Islet precursor cell (in vitro differentiated cells): ENCODE data around the gene CCDC74B.
"Not testable (repeated sequence)": the region's sequence is repeated elsewhere in the genome, so short reads cannot be mapped to it uniquely, and the experiment has no call there.

Experiments used
- DNase-seq: peaks from one replicate; pipeline ENCODE4 v3.0.0-alpha.2; 2018

CCDC74B gene

DNA sequence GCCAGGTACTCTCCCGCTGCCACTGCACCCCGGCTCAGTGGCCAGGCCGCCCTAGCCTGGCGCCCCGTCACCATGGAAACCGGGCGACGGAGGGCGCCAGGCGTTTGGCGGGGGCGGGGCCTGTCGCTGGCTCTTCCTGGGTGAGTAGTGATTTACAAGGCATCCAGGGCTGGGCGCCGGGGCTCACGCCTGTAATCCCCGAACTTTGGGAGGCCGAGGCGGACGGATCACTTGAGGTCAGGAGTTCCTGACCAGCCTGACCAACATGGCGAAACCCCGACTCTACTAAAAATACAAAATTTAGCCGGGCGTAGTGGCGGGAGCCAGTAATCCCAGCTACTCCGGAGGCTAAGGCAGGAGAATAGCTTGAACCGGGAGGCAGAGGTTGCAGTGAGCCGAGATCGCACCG is at the start of gene CCDC74B:
Gene CCDC74B (minus strand): TSS at position 107 of the 409 bp plus-strand sequence. CDS start 116 bp downstream, outside the sequence.
- peak; percentile 73 for DNase-seq

DNA sequence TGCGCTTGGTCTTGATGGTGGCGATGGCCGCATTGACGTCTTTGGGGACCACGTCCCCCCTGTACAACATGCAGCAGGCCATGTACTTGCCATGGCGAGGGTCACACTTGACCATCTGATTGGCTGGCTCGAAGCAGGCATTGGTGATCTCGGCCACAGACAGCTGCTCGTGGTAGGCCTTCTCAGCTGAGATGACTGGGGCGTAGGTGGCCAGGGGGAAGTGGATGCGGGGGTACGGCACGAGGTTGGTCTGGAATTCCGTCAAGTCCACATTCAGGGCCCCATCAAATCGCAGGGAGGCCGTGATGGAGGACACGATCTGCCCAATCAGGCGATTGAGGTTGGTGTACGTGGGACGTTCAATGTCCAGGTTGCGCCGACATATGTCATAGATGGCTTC is 48.9 kb upstream of the CCDC74B start:
- peak; percentile 13 for DNase-seq

DNA sequence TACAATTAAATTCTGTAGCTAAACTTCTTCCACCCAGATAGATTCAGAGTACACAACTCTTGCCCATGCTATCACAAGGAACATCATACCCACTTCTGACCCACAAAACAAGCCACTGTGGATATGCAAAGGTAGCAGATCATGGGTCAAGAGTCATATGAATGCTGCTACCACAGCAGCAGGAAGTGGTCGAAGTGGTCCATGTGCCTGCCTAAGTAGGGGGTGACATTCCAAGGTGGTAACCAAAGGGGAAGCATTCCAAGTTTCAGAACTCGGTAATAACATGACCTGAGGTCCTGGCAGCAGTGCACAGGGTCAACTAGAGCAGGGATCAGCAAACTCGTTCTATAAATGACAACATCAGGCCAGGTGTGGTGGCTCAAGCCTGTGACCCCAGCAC is 47.5 kb upstream of the CCDC74B start:
- peak; percentile 33 for DNase-seq

DNA sequence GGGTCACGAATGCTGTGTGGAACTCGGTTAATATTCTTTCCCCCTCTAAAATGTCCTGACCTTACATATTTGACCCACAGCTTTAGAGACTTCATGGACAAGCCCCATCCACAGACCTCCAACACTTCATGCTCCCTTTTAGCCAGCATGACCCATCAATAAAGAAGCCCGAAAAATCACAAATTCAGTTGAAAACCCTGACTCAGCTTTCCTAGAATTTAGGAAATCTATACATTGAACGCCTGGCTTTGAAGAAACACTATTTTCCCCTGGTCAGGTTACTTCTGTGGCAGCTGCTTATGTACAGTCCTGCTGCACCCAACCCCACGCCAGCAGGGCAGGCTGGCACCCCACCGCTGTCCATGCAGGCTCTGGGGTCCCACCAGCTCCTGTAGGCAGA is 46.4 kb upstream of the CCDC74B start:
- not testable (repeated sequence) for DNase-seq

DNA sequence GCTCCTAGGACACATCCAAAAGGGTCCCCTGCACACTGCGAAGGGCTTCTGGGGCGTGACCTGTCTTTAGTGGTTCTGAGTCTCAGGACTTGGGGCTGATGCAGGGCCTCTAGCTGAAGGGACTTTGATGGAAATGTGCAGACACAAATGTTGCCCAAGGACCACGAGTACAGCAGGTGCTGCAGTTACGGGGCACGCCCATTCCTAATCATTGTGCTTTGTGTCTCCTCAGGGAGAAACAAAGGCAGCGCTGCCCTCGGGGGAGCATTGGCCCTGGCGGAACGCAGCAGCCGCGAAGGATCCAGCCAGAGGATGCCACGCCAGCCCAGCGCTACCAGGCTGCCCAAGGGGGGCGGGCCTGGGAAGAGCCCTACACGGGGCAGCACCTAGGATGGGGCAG is 45.3 kb upstream of the CCDC74B start:
- no peak for DNase-seq

DNA sequence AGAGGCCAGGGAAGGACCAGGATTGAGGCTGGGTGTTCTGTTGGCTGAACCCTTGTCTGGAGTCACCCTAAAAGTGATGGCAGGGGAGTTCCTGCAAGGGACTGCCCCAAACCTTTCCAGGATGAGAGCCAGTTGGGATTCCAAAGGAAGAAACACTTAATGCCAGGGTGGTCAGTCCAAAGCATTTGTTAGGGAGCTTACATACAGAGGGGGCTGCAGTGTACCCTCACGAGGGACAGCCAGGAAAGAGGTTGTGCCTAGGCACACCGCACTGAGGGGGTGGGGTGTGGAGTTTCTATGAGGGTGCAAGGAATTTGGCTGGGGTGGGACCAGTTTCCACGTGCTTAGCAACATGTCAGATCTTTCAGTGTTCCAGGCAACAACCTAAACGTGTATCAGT is 44.0 kb upstream of the CCDC74B start:
- not testable (repeated sequence) for DNase-seq

DNA sequence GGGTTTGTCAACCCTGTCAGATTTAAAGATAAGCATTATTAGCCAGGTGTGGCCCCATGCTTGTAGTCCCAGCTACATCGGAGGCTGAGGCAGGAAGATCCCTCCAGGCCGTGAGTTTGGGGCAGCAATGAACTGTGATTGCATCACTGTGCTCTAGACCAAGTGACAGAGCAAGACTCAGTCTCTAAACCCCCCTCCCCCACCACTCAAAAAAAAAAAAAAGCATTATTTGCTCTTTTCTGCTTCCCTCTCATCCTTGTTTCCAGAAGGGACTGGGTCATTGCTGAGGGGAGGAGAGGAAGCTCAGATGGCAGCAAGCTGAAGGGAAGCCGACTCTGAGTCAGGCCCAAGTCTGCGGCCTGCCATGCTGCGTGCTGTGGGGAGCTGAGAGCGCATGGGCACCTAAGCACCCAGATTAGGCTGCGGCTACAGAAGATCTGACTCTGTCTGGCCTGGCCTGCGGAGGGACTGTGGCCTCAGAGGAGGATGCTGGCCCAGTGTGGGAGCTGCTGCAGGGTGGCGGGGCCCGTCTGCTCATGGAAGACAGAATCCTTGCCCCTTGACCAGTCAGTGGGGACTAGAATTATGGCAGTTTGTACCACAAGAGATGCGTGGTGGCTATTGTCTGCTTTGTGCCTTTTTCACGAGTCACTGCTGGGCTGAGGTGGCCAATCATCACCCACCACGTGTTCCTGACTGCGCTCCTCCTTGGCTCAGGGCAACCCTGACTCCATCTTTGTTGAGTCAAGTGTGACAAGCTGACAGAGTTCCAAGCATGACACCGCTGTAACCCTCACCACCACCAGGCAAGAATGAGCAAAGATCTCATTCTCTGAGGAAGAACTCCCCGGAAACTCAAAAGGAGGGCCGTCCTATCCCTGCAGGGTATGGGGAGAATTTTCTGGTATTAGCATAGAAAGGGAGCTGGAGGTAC is 43.2 kb upstream of the CCDC74B start:
- not testable (repeated sequence) for DNase-seq

DNA sequence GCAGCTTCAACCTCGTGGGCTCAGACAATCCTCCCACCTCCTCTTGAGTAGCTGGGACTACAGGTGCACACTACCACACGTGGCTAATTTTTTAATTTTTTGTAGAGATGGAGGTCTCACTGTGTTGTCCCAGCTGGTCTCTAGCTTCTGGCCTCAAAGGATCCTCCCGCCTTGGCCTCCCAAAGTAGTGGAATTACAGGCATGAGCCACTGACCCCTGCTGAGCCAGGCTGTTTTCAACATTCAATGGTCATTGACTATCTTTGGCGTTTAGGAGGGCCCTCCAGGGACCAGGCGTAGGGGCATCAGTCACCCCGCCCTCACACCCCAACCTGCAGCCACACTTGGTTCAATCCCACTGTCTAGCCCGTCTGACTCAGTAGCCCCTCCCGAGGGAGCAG is 42.4 kb upstream of the CCDC74B start:
- no peak for DNase-seq

DNA sequence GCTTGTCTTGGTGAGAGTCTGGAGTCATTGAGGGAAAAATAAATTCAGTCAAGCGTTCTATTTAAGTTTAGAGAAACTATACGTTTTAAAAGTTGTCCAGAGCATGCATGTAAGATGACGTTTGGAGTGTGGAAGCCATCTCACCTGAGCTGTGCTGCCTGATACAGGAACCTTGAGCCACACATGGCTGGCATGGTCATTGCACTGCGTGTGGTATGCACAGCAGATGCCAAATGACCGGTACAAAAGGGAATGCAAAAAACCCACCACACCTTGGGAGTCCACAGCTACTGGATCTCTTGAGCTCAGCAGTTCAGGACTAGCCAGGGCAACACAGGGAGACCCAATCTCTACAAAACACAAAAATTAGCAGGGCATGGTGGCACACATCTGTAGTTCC is 41.5 kb upstream of the CCDC74B start:
- no peak for DNase-seq

DNA sequence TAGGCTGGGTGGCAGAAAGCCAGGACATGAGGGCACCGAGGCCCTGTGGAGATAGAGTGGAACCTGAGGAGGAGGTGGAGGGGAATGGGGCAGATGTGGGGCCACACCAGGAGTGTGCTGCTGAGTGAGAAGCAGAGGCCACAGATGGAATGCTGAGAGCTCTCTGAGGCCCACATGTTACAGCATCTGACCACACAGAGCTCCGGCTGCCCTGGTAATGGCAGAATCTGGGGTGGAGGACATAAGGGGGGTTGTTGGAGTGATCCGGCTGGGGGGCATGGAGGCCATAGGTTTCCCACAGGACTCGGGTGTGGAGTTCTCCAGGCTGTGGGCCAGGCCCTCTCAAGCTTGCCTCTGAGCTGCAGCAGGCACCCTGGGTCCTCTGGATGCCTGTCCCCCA is 41.0 kb upstream of the CCDC74B start:
- no peak for DNase-seq

DNA sequence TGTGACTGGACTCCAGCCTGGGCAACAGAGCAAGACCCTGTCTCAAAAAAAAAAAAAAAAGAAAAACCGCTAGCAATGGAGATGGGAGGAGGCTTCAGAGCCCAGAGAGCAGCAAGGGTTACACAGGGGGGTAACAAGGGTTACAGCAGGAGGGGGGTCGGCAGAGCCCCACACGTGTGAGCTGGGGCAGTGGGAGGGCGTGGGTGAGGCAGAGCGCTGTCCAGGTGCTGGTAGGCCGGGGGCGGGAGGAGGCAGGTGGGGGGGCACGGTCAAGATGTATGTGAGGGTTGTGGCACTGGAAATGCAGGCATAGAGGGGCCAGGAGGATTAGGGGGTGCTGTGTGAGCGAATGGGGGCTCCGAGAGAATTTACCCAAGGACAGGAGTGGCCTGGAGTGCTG is 40.5 kb upstream of the CCDC74B start:
- no peak for DNase-seq

DNA sequence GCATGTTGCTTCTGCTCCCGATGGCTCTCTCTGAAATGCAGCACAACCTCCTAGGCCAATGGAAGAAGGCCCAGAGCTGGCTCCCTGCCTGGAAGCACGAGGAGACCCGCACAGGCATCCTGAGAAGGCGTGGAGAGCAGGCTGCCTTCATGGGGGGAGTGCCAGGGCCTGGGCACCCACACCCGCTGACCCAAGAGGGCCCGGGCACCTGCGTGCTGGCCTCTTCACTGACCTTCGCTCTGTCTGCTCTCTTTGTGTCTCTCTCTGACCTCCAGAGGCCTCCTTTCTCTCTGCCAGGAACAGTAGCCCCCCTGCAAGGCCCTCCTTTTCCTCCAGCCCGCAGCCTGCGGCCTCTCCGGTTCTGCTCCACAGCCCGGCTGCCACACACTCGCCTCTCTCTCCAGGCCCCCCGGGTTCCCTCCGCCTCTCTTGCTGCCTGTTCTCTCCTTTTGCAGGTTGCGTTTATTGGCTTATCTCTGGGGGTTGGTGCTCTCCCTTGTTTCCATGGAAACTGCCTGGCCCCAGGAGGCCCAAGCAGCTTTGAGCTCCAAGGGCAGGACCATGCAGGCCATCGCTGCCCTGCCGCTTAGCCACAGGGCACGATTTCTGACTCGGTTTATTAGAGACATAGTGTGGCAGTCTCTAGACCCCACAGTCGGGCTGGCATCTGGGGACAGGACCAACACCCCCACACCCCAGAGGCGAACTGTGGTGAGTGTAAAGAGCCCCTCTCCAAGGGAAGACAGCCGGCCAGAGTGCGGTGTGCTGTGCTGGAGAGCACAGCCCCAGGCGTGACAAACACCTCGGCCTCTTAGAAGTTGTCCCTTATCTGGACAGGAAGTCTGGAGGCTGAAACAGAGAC is 38.8 kb upstream of the CCDC74B start:
- no peak for DNase-seq

DNA sequence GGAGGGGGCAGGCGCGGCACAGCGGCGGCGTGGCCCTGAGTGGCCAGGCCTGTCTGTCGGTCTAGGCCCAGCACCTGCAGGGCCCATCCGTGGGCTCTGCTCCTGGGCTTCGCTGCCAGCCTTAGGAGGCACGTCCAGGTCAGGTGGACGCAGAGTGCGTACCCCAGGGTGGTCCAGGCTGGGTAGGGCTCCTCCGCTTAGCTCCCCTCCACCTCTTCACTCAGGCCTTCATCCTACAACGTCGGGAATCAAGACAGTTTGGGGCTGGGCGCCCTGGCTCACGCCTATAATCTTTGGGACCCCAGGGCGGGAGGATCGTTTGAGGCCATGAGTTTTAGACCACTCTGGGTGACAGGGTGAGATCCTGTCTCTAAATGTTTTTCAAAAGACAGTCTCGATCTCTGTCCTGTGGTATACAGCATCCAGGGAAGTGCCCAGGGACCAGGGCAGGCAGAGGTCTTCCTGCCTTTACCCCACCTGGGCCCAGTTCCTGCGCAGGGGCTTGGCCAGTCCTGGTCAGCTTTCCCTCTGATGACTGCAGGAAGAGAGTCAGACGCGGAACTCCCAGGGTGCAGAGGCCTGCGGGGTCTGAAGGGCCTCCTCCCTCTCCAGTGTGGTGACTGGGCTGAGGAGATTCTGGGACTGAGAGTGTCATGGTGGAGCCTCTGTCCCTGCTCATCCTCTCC is 38.1 kb upstream of the CCDC74B start:
- not testable (repeated sequence) for DNase-seq

DNA sequence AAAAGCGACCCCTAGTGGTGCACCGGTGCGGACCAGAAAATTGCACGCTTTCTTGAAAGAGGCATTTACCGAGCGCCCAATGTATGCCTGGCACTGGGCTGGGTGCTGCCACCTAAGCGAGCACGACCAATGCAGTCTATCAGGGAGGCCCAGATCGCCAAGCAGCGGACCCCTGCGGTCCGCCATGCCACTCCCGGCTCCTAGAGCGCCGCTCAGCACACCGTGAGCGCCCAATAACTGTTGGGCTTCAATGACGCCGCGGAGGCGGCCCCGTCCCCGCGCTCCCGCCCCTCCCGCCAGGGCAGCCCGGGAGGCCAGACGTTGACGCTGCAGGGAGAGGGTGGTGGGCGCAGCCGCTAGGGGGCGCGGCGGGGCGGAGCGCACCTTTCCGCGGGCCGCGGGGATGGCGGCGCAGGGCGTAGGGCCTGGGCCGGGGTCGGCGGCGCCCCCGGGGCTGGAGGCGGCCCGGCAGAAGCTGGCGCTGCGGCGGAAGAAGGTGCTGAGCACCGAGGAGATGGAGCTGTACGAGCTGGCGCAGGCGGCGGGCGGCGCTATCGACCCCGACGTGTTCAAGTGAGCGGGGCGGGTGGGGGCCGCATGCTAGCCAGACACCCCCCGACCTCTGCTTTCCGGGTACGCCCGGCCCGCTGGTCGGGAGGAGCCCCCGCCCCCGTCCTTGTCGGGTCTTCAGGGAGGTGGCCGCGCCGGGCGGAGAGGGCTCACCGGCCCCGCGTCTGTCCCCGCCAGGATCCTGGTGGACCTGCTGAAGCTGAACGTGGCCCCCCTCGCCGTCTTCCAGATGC is 37.2 kb upstream of the CCDC74B start, which contains the start of gene MZT2B:
Gene MZT2B (plus strand): TSS at position 383 of the 803 bp plus-strand sequence. CDS start 21 bp downstream, at position 404.
- DNase-seq, result peak; percentile 93

DNA sequence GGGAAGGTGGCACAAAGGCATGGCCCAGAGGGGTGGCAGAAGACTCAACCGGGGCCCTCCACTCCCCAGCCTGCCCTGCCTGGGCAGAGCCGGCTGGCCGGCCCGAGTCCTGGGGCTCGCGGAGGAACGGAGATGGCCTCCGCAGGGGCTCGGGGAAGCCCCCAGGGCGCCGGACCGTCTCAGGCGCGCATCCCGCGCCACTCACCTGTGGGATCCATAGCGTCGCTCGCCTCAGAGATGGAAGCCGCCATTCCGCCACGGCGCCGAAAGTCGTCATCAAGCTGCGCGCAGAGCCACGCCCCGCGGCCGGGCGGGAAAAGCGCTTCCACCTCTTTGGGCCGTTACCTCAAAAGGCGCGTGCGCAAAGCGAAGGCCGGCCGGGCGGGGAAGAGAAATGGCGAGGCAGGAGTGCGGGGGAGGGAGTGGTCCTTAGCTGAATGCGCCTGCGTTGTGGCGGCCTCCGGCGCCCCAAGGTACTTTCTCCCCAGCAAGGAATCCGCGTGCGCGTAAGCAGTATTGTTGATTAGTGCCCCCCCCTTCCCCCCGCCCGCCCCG is 36.5 kb upstream of the CCDC74B start, which contains the start of gene SMPD4:
Gene SMPD4 (minus strand): TSS at position 278 of the 555 bp plus-strand sequence. CDS start 5,010 bp downstream, outside the sequence.
- DNase-seq, result peak; percentile 98

DNA sequence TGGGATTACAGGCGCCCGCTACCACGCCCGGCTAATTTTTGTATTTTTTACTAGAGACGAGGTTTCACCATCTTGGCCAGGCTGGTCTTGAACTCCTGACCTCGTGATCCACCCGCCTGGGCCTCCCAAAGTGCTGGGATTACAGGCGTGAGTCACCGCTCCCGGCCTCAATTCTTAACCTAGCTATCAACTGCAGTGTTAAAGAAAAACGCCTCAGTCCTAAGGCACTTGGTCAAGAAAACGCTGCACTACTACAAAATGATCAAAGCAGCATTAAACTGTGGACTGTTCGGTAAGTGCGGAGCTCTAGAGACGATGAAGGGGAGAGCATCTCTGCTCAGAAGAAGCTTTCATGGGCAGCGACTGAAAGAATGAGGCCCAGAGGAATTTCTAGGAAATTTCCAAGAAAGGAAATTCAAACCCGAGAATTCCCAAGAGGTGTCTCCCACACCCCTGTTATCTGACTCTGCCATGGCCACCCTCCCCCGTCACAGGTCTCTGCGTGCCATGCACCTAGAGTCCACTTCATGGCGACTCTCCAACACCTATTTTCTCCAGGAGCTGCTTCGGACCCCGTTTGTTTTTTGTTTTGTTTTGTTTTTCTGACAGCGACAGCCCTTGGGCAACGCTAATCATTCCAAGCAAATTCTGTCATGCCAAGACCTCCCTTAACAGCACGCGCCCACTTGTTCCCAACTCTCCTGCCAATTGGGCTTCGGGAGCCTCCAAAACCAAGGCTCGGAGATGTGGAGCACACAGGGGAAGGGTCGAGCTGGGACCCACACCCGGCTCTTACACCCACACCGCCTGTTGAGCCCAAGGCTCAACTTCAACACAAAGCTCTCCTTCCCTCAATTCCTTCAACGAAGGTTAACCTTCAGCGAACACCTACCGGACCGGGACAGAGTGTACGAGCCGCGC is 35.8 kb upstream of the CCDC74B start:
- not testable (repeated sequence) for DNase-seq

DNA sequence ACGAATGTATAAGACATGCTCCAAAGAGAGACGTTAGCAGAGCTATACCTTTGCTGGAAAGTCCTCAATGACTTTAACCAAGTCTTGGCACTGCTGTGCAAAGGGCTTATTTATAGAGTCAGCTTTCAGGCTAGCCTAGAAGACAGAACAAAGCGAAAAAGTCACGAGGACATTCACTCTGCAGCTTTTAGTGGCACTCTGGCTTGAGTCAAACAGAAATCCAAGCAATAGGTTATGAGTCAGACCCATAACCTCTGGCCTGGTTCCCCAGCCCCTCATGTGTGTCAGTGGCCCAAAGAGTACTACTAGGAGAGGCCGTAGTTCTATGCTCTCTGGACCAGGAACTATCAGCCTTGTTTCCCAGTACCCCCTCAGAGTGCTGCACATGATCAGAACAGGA is 30.0 kb upstream of the CCDC74B start:
- not testable (repeated sequence) for DNase-seq

DNA sequence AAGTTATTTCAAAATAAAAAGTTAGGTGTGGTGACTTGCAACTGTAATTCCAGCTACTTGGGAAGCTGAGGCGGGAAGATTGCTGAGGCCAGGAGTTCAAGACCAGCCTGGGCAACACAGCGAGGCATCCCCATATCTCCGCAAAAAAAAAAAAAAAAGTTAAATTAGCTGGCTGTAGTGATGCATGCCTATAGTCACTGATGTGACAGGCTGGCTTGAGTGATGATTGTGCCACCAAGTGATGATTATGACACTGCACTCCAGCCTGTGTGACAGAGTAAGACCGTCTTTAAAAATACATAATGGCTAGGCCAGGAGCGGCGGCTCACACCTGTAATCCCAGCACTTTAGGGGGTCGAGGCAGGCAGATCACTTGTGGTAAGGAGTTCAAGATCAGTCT is 25.0 kb upstream of the CCDC74B start:
- DNase-seq, result no peak

DNA sequence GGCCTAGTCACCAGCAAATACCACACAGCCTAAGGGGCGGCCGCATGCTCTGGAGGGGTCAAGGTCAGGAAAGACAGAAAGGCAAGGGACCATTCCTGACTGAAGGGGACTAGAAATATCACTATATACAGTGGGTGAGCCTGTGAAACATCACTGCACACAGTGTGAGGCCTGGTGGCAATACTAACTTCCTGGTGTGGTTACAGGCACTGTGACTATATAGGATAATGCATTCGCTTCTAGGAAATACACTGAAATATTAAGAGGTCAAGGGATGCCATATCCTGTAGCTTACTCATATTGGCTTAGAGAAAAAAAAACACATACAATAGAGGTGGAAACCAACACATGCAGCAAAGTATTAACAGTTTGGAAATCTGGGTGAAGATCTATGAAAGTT is 24.3 kb upstream of the CCDC74B start:
- DNase-seq, result not testable (repeated sequence)

DNA sequence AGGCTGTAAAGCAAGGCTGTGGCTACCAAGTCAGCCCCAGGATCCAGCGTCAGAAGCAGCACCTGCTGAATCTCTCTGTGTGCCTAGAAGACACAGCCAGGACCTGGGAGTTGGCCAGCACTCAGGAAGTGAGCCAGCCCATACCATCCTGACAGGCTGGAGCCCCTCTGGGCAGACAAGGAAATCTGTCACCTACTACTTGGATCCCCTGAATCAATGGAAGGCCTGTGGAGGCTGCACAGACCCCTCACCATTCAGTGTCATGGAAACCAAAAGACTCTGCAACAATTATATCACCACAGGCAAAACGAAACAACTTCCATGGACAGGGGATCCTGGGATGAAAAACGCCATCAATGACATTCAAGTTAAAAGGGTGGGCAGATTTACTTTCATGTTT is 21.7 kb upstream of the CCDC74B start:
- not testable (repeated sequence) for DNase-seq
